GM19372 (cell line): ENCODE data around the gene APH1A.
A peak's percentile ranks its signal among the peaks of the same experiment; 100 is the strongest.
"Not testable (repeated sequence)": the region's sequence is repeated elsewhere in the genome, so short reads cannot be mapped to it uniquely, and the experiment has no call there.

Experiments
- ATAC-seq: cut with Tn5 transposase; IDR thresholded peaks from one replicate; pipeline ENCODE4 v1.9.1; 2021; ENCODE audit warnings: mild to moderate bottlenecking, low read depth, moderate library complexity; ENCODE audit not compliant: unreplicated experiment

The APH1A gene

DNA sequence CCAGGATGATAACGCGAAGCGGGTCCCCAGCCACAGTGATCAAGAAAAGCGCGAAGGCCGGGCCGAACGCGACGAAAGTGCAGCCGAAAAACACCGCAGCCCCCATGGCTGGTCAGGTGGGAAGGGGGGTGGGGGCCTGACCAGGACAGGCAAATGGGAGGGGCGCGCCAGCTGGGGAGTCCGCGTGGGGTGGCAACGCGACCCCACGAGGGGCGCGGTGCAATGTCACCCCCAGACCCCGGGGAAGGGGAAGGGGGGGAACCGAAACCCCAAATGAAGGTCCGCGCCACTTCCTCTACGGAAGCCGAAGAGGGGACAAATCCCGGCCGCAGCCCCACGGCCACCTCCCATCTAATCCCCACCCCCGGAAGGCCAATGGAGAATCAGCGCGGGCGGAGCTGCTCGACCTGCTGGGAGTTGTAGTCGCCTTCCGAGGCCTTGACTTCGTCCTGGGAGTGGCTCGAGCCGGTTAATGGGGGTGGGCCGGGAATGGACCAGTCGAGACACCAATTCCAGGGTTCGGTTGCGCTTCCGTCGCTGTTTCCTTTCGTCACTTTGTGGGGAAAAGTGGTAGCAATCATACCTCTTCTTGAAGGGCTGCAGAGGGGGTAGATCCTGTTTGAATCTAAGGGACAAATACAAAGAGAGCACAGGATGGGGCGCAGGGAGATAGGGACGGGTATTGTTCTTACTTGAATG is at the start of gene APH1A:
TSS of gene APH1A (minus strand) at position 312 of the 699 bp plus-strand sequence. CDS start at position 106, 206 bp downstream.
- peak; percentile 87 for ATAC-seq

GRCh38 chr1:150314691-150315090 is 45.9 kb upstream of the APH1A start:
- not testable (repeated sequence) for ATAC-seq

GRCh38 chr1:150311762-150312161 is 42.9 kb upstream of the APH1A start:
- no peak for ATAC-seq

GRCh38 chr1:150309758-150310508 is 41.1 kb upstream of the APH1A start:
- no peak for ATAC-seq

- ATAC-seq, result not testable (repeated sequence)
Measured at GRCh38 chr1:150308585-150308984, 39.8 kb upstream of the APH1A start.

DNA sequence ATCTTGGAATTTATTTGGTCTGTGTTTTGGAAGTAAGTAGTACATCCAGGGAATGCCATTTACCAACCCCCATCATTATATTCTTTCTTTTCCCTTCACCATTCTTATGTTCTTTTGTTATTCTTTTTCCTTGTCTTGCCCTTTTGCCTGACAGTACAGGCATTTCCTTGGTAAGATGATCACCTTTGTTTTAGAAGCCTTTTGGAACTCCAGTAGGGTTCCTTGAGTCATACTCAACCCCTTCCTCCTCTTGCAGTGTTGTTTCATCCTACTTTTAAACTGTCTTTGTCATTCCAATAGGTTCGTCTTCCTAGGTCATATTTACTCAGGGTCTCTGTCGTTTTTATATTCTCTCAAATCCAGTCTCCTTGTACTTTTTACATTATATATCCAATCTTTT is 34.1 kb upstream of the APH1A start:
- ATAC-seq, result no peak

GRCh38 chr1:150302338-150302737 is 33.5 kb upstream of the APH1A start:
- no peak for ATAC-seq

- no peak for ATAC-seq
Measured at GRCh38 chr1:150299716-150300115, 30.9 kb upstream of the APH1A start.

- no peak for ATAC-seq
Measured at GRCh38 chr1:150295476-150295875, 26.7 kb upstream of the APH1A start.

DNA sequence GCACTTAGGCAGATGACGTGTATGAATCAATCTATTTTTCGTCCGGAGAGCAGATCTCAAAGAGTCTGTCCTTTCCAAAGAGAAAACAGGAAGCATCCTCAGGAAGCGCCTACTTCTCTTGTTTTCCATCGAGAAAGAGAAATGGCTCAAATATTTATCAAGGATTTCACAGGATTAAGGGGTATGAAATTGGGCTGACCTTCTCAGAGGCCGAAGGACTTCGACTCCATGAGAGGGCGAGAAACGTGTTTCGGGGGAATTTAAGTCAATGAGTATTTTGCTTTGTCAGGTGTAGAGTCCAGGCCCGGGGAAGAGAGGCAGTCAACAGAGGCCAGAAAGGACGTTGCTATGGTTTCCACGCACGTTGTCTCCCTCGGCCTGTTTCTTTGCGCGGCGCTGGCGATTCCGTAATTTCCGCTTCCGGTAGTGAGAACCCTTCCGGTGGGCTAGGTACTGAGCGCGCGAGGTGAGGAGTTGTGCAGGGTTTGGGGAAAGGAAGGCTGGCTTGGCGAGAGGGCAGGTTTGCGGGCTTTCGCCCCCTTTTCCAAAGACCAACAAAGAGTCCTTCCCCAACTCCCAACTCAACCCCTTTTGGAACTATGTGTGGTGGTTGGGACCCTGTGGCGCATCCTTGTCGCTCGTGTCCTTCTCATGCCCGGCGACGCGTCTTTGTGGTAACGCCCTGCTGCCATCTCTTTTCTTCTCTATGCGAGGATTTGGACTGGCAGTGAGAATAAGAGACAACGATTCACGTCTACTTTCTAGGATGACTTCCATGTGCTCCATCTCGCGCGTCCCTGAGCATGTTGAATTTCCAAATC is 24.8 kb upstream of the APH1A start, which contains the start of gene MRPS21:
TSS of gene MRPS21 (plus strand) at position 429 of the 821 bp plus-strand sequence. CDS start 506 bp downstream, outside the sequence.
- peak; percentile 99 for ATAC-seq

DNA sequence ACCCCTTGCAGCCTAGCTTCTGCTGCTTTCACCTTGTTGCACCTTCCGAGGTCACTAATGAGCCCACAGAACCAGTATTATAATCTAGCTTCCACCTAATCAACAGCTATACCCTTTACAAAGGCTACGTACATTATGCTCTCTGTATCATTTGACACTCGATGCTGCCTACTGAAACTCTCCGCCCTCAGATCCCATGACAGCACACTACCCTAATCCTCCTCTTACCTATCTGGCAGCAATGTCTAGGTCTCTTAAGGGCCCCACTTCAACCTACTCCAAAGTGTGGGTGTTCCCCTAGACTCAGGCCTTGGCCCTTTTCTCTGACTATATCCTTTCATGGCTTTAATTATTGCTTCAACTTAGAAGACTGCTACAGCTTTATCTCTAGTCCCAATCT is 20.0 kb upstream of the APH1A start:
- no peak for ATAC-seq

DNA sequence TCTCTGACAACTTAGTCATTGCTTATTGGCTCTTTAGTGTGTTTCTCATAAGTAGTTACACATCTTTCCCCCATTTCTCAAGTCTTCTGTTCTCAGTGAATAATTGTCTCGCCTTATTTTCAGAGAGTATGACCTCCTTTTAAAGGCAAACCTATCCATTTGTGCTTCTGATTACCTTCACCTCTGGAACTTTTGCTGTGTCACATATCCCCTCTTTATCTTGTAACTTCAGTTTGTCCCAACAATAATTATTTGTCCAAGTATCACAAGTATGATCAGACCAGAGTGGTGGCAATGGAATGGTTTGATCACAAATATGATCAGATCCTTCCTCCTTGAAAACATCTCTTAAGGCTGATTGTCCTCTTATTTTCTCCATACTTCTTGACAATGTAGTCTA is 19.6 kb upstream of the APH1A start:
- no peak for ATAC-seq

- ATAC-seq, result no peak
Measured at GRCh38 chr1:150283260-150283659, 14.4 kb upstream of the APH1A start.

- no peak for ATAC-seq
Measured at GRCh38 chr1:150282558-150282958, 13.7 kb upstream of the APH1A start.

GRCh38 chr1:150281758-150282557 is 13.1 kb upstream of the APH1A start, which contains the start of gene CIART:
CIART (plus strand) TSS chr1:150282554; CDS start chr1:150283268, 714 bp downstream.
- no peak for ATAC-seq

- no peak for ATAC-seq
Measured at GRCh38 chr1:150281221-150281757, 12.5 kb upstream of the APH1A start.

- no peak for ATAC-seq
Measured at GRCh38 chr1:150280138-150280707, 11.4 kb upstream of the APH1A start.

- no peak for ATAC-seq
Measured at GRCh38 chr1:150273311-150273710, 4.5 kb upstream of the APH1A start.

DNA sequence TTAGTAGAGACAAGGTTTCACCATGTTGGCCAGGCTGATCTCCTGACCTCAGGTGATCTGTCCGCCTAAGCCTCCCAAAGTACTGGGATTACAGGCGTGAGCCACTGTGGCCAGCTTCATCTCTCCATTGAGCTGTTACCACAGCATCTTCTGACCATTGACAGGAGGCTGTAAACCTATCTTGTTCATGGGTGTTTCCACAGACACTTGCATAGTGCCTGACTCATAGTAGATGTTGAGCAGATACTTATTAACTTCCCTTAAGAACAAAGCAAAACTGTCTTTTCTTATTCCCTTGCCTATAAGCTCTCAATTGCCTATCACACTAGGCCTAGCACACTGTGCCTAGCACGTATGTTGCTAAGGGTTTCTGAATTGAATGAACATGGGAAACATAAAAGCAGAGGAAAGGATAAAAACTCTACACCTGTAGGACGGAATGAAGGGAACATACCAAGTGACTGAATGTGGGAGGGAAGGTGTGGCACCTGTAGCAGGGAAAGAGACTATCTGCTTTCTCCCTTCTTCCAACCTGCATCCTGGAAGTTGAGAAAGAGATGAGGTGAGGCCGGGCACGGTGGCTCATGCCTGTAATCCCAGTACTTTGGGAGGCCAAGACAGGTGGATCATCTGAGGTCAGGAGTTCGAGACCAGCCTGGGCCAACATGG is 2.6 kb upstream of the APH1A start:
- no peak for ATAC-seq
